HPDE6-E6E7 (cell line): Measurements from ENCODE around the gene CD164.

Source experiments
- DNase-seq: peaks from one replicate; pipeline ENCODE4 v3.0.0; 2011; ENCODE audit warnings: missing footprints; ENCODE audit errors: extremely low spot score

Gene CD164

GRCh38 chr6:109381747-109382575, at the start of gene CD164:
CD164 (minus strand) TSS chr6:109382467; CDS start chr6:109382378, 89 bp downstream.
- DNase-seq, result peak; percentile 89

GRCh38 chr6:109429496-109429895, 47.2 kb upstream of the CD164 start:
- DNase-seq, result no peak

DNA sequence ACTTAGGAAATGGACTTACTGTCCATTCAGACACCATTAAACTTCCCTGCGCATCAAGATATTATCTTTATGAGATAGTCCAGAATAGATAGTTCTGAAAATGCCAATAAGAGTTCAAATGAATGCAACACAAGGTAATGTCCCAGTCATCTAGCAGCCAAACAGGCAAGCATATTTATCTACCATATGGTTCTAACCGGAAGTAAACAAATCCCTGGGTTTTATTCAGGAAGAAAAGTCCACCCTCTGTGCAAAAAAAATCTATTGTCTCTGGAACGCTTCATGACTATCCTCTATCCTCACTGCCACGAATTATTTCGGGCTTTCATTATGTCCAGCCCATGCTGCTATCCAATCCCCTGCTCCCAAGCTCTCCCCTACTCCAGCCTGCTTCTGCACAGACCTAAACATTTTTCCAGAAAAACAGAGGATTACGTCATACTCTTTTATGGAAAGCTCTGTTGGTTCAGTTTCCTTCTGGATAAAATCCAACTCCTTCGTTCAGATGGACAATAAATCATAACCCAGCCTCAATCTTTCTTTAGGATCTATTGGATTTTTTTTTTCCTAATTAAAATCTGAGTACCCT, 46.7 kb upstream of the CD164 start:
- DNase-seq, result no peak

DNA sequence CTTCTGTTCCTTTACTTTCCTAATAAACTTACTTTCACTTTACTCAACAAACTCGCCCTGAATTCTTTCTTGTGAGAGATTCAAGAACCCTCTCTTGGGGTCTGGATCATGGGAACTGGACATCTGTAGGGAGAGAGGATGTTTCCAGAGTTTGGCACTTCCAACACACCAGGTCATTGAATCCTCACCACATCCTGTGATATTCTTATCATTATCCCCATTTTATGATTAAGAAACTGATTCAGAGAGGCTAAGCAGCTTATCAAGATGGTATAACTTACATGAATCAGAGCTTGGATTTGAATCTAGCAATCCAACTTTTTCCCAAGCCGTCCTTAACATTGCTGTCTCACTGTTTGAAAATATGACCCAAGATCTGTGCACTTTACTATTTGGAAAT, 42.7 kb upstream of the CD164 start:
- no peak for DNase-seq

- no peak for DNase-seq
Measured at GRCh38 chr6:109421184-109421583, 38.9 kb upstream of the CD164 start.

- DNase-seq, result peak; percentile 47
Measured at GRCh38 chr6:109420751-109421150, 38.5 kb upstream of the CD164 start.

DNA sequence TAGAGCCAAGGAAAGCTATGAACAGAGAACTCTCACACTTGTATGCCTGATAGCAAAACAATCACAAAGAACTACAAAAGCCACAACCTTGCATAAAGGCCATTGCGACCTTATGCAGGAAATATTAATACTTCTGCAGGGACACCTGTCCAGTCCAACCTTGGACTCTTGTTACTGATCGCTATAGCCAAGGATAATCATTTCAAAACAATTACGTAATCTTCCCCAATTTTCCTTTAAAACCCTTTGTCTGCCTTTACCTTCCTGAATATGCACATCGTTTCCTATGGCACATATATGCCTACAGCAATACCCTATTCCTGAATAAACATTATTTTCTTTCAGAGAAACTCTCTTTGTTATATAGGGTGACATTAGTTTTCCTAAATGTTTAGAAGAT, 35.4 kb upstream of the CD164 start:
- no peak for DNase-seq

GRCh38 chr6:109411034-109411433, 28.8 kb upstream of the CD164 start:
- no peak for DNase-seq

DNA sequence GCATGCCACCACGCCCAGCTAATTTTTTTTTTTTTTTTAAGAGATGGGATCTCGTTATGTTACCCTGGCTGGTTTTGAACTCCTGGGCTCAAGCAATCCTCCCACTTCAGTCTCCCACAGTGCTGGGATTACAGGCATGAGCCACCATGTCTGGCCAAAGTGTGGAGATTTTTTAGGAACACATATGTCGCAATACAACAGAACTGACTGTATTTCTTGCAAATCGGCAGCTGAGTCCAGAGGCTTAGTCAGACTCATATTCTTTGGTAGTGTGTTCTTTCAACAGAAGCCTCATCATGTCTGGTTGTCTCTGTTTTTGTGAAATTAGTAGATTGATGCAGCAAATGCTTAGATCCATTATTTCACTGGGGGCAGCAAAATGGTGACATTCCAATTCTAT, 23.9 kb upstream of the CD164 start:
- DNase-seq, result no peak

GRCh38 chr6:109397020-109397419, 14.8 kb upstream of the CD164 start:
- DNase-seq, result no peak

DNA sequence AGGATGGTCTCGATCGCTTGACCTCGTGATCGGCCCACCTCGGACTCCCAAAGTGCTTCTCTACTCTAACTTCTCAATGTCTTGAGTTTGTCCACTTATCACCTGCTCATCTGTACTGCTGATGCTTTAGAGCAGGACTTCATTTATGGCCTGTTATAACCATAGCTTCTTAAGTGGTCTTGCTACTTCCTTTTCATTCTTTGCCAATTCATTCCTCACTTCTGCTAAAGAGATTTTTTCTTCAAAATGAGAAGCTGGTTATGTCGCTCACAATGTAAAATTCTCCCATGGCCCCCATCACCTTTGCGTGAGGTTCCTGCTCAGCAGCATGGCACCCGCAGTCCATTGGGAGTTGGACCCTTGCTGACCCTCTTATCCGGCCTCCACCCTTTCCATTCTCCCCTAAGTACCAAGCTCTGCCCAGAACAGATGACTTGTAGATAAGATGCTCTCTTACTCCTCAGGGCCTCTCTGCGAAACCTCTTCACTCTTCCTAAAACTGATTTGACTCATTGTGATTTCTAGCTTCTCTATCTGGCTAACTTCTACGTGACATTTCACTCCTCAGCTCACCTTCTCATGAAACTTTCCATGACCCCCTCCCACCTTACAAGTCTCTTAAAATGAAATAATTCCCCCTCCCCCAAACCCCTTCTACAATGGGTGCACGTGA, 13.9 kb upstream of the CD164 start:
- no peak for DNase-seq

- peak; percentile 46 for DNase-seq
Measured at GRCh38 chr6:109393886-109394281, 11.6 kb upstream of the CD164 start.

GRCh38 chr6:109393157-109393885, 11.1 kb upstream of the CD164 start:
- DNase-seq, result no peak

DNA sequence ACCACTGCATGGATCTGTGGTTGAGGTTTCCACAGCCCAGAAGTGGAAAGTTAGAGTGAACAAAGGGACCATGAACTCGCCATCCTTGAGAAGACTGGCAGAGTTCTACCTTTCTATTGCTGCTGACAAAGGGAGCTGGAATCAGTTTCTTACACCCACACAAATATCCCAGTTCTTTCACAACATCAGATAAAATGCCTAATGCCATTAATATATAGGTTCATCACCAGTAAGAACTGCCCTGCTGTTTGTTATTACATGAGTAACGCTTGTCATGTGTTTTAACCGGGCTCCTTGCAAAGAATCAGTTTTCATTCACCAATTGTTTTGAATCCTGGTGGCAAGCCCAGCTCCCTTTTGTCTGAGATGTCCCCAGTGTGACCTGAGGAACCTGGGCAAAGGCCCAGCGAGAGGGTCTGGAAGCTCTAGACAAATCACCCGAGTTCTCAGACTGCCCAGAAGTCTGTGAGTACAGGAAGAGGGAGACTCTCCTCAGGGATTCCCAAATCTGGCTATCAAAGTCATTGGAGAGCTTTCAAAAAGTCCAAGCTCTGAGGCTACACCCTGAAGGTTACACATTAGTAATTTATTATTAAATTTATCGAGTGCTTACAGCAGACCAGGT, 7.5 kb upstream of the CD164 start:
- DNase-seq, result no peak

- DNase-seq, result no peak
Measured at GRCh38 chr6:109388265-109388664, 6.0 kb upstream of the CD164 start.

- no peak for DNase-seq
Measured at GRCh38 chr6:109383438-109383940, 1.2 kb upstream of the CD164 start.

- DNase-seq, result peak; percentile 91
Measured at GRCh38 chr6:109382576-109383437, 540 bp upstream of the CD164 start.

DNA sequence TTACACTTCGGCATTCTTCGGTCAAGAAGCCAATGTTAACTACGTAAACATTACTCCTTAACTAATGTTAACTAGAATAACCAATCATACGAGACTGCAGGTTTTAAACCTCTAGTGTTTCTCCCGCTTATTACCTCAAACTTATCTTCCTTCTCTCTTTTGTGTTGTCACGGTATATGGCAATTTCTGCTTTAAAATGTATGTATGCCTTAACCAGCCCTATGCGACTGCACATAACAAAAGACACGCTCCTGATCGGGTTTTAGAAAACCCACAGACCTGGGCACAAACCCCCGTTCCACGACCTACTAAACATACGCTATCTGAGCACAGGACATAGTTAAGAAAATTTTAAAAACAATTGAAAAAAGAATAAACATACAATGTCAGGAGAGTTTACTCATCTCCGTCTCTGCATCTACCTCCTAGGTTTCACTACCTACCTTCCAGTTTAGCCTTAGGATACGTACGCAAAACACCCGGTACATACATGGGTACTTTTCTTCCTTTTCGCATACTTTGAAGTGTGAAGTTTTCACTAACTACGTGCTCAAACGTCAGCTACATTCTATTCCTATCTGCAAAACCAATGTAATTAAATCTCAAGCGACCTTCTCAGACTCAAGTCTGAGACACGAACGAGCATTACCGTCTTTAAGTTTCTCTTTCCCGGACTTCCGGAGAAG, 1.1 kb downstream of the CD164 start:
- no peak for DNase-seq

DNA sequence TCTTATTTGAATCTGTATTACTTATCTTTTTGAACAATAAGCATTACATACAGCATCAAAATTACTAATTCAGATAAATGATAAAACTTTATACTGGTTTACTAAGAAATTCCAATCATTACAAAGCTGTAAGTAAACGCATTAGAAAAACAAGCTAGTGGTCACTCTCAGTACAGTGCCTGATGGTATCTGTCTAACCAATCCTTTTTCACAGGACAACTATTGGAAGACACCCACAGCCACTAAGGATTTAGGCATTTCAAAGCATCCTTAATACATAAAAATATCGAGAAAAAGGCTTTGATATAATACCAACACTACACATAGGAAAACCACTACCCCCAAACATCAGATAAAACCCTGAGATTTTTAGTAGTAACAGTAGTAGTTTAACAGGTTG, 2.6 kb downstream of the CD164 start:
- DNase-seq, result no peak

DNA sequence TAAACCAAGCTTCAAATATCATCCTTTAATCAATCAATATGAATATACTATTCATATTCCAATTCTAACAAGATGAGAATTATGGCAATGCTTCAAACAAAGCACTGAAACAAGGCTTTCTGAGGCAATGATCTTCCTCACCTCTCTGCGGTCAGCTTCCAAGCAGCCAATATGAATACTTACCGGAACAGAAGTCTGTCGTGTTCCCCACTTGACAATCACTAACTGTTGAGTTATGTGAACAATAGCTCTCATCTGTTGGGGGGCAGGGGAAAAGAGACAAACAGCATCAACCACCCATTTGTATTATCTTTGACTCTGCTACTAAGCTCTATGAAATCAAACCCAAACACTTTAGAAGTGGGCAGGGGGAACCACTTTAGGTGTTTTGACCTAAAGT, 4.5 kb downstream of the CD164 start:
- no peak for DNase-seq
